K562 (cell line): ENCODE results near the gene SLC29A3.

ENCODE experiments used
- CHD1 ChIP-seq: fragments of 200-600 bp; sonication (generic); IDR thresholded peaks from one replicate; pipeline ENCODE4 v1.6.1; 2012; ENCODE audit warnings: mild to moderate bottlenecking, moderate library complexity, low read length, inconsistent platforms
- ESRRA ChIP-seq: fragments of 450-650 bp; IDR thresholded peaks from 2 replicates; pipeline ENCODE4 v1.6.1; 2014; ENCODE audit warnings: low read depth, mild to moderate bottlenecking, moderate library complexity, borderline replicate concordance
- MAFK ChIP-seq: IDR thresholded peaks from 2 replicates; pipeline ENCODE4 v1.6.1; 2011; ENCODE audit warnings: low read length, improper control_type of control experiment
- RFX5 ChIP-seq: IDR thresholded peaks from 2 replicates; pipeline ENCODE4 v1.6.1; 2011; ENCODE audit warnings: low read depth, mild to moderate bottlenecking, improper control_type of control experiment, low read length
- ZBTB1 ChIP-seq: sonication (generic); formaldehyde crosslinking; IDR thresholded peaks from 2 replicates; pipeline ENCODE4 v1.8.1; 2023; ENCODE audit warnings: missing genetic modification reagents, low read depth, mild to moderate bottlenecking, borderline replicate concordance
- TF ChIP-seq, protein P1 (sequence below), 2 experiments: fragments of 450-650 bp; formaldehyde crosslinking in 1 of 2; IDR thresholded peaks; 2 replicates each; pipeline versions ENCODE4 v1.4.0 to v1.6.1; 2014 to 2020; ENCODE audit warnings: mild to moderate bottlenecking in 2 of 2, borderline replicate concordance in 1 of 2, low read depth in 1 of 2

DNA sequence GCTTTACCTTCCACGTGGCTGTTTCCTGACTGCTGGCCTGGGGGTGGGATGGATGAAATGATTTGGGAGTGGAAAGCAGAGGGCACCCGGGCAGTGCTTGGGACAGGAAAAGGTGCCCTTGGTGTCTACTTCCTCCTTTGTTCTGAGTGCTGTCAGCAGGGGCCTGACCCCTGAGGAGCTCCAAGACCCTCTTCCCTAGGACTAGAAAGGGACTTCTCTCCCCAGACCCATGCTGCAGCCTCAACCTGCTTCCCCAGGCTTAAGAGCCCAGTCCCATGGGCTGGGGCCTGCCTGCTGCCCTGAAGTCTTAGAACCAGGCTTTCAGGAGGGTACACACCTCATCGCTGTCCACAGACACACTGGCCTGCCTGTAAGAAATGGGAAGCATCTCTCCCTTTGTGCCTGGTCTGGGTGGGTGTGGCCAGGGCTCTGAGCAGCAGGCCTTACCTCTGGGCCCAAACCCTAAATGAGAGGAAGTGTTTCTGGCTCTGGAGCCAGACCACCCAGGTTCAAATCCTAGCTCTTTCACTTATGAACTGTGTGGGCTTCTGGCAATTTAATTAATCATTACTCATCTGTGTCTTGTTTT, 90.6 kb downstream of the SLC29A3 start:
- TF ChIP-seq ESRRA (no peak), RFX5 (no peak), MAFK (no peak), CHD1 (no peak), ZBTB1 (CRISPR knock-in tag) (no peak)
- TF ChIP-seq, protein P1, sequence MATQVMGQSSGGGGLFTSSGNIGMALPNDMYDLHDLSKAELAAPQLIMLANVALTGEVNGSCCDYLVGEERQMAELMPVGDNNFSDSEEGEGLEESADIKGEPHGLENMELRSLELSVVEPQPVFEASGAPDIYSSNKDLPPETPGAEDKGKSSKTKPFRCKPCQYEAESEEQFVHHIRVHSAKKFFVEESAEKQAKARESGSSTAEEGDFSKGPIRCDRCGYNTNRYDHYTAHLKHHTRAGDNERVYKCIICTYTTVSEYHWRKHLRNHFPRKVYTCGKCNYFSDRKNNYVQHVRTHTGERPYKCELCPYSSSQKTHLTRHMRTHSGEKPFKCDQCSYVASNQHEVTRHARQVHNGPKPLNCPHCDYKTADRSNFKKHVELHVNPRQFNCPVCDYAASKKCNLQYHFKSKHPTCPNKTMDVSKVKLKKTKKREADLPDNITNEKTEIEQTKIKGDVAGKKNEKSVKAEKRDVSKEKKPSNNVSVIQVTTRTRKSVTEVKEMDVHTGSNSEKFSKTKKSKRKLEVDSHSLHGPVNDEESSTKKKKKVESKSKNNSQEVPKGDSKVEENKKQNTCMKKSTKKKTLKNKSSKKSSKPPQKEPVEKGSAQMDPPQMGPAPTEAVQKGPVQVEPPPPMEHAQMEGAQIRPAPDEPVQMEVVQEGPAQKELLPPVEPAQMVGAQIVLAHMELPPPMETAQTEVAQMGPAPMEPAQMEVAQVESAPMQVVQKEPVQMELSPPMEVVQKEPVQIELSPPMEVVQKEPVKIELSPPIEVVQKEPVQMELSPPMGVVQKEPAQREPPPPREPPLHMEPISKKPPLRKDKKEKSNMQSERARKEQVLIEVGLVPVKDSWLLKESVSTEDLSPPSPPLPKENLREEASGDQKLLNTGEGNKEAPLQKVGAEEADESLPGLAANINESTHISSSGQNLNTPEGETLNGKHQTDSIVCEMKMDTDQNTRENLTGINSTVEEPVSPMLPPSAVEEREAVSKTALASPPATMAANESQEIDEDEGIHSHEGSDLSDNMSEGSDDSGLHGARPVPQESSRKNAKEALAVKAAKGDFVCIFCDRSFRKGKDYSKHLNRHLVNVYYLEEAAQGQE (IDR thresholded peaks at IDR 0.05; ENCODE audit: borderline replicate concordance), result no peak
- TF ChIP-seq, protein P1 (CRISPR knock-in tag; IDR thresholded peaks at IDR 0.05; ENCODE audit: low read depth), result no peak
